Mesothelial cell of epicardium (in vitro differentiated cells): ENCODE results near the gene KCTD5. TPM values are rescaled to one million over a fixed set of nuclear protein-coding genes. Genes with fewer than 3 reads are reported as not detected.
A peak's percentile ranks its signal among the peaks of the same experiment; 100 is the strongest.
"Not testable (repeated sequence)": the region's sequence is repeated elsewhere in the genome, so short reads cannot be mapped to it uniquely, and the experiment has no call there.

ENCODE experiments used
- DNase-seq, 2 experiments: peaks; one replicate each; pipeline ENCODE4 v3.0.0; 2021; ENCODE audit warnings: low spot score in 2 of 2; ENCODE audit not compliant: unreplicated experiment in 2 of 2
- H3K27ac Mint-ChIP-seq: 2 replicates; pipeline ENCODE4 v1.8.0; 2021; ENCODE audit warnings: mixed read lengths
- H3K27me3 Mint-ChIP-seq: 2 replicates; pipeline ENCODE4 v1.8.0; 2021; ENCODE audit warnings: low read depth, mixed read lengths
- H3K36me3 Mint-ChIP-seq: 2 replicates; pipeline ENCODE4 v1.8.0; 2021; ENCODE audit warnings: mixed read lengths
- H3K4me1 Mint-ChIP-seq: 2 replicates; pipeline ENCODE4 v1.8.0; 2021; ENCODE audit warnings: mixed read lengths
- H3K4me3 Mint-ChIP-seq: 2 replicates; pipeline ENCODE4 v1.8.0; 2021; ENCODE audit warnings: mild to moderate bottlenecking, moderate library complexity, mixed read lengths
- H3K9me3 Mint-ChIP-seq: 2 replicates; pipeline ENCODE4 v1.8.0; 2021; ENCODE audit warnings: mixed read lengths
- CTCF ChIP-seq: fragments of 200-600 bp; sonication (generic); IDR thresholded peaks from one replicate; pipeline ENCODE4 v1.5.0; 2021; ENCODE audit warnings: antibody characterized with exemption; ENCODE audit not compliant: unreplicated experiment
- total RNA-seq: library from RNA; stranded (reverse); gene quantifications from 3 replicates; pipeline ENCODE4 v1.2.1, GENCODE V29; 2021

The KCTD5 gene
- 21.0 to 24.1 TPM (median 23.5 TPM) in 3 replicates for total RNA-seq

- Mint-ChIP-seq H3K27me3 (no peaks in the 10 kb centered on the region), H3K36me3 (no peaks in the 10 kb centered on the region), H3K4me3 (peak within 1 kb of the TSS; percentile 93), H3K9me3 (no peaks in the 10 kb centered on the region), H3K27ac (peak within 1 kb of the TSS; percentile 96), H3K4me1 (peaks cover 8% of the 10 kb centered on the region)
- no peak for TF ChIP-seq CTCF
- DNase-seq: peak; percentile 89 to 94
These were observed at the start of gene KCTD5 for GRCh38 chr16:2682209-2683021. Gene KCTD5, plus strand, starts transcription at chr16:2682523. Its CDS starts 26 bp downstream, at chr16:2682549.

GRCh38 chr16:2639071-2639721 is 43.1 kb upstream of the KCTD5 start:
- not testable (repeated sequence) for H3K9me3 Mint-ChIP-seq, H3K27ac Mint-ChIP-seq, H3K36me3 Mint-ChIP-seq, H3K27me3 Mint-ChIP-seq, H3K4me3 Mint-ChIP-seq, H3K4me1 Mint-ChIP-seq, DNase-seq

- H3K36me3 Mint-ChIP-seq, H3K27me3 Mint-ChIP-seq, H3K27ac Mint-ChIP-seq, H3K9me3 Mint-ChIP-seq, H3K4me3 Mint-ChIP-seq, H3K4me1 Mint-ChIP-seq, DNase-seq: not testable (repeated sequence)
These were observed 42.6 kb upstream of the KCTD5 start for GRCh38 chr16:2639722-2640072.

- H3K27ac Mint-ChIP-seq, H3K9me3 Mint-ChIP-seq, DNase-seq, H3K27me3 Mint-ChIP-seq, H3K36me3 Mint-ChIP-seq, H3K4me1 Mint-ChIP-seq, H3K4me3 Mint-ChIP-seq: not testable (repeated sequence)
These were observed 39.8 kb upstream of the KCTD5 start for GRCh38 chr16:2642561-2642960.

GRCh38 chr16:2644754-2645453 is 37.4 kb upstream of the KCTD5 start:
- H3K27ac Mint-ChIP-seq: not testable (repeated sequence)

GRCh38 chr16:2651268-2651871 is 31.0 kb upstream of the KCTD5 start:
- H3K9me3 Mint-ChIP-seq, DNase-seq, H3K36me3 Mint-ChIP-seq, H3K27me3 Mint-ChIP-seq, H3K4me3 Mint-ChIP-seq, H3K4me1 Mint-ChIP-seq, H3K27ac Mint-ChIP-seq: not testable (repeated sequence)

More at GRCh38 chr16:2644754-2645453, 37.4 kb upstream of the KCTD5 start:
- not testable (repeated sequence) for H3K4me1 Mint-ChIP-seq, H3K36me3 Mint-ChIP-seq, H3K27me3 Mint-ChIP-seq, H3K4me3 Mint-ChIP-seq, H3K9me3 Mint-ChIP-seq, DNase-seq

GRCh38 chr16:2653915-2654314 is 28.4 kb upstream of the KCTD5 start:
- not testable (repeated sequence) for H3K27ac Mint-ChIP-seq, H3K4me3 Mint-ChIP-seq, H3K36me3 Mint-ChIP-seq, H3K9me3 Mint-ChIP-seq, H3K4me1 Mint-ChIP-seq, H3K27me3 Mint-ChIP-seq, DNase-seq

- H3K36me3 Mint-ChIP-seq, H3K27me3 Mint-ChIP-seq, H3K9me3 Mint-ChIP-seq, H3K4me1 Mint-ChIP-seq, H3K27ac Mint-ChIP-seq, H3K4me3 Mint-ChIP-seq, DNase-seq: not testable (repeated sequence)
These were observed 27.4 kb upstream of the KCTD5 start for GRCh38 chr16:2654949-2655348.

- TF ChIP-seq CTCF: no peak
- no peak overlapping the region for H3K4me3 Mint-ChIP-seq
- DNase-seq: no peak
- peaks cover 2% of the 10 kb centered on the region for H3K4me1 Mint-ChIP-seq
- H3K27ac Mint-ChIP-seq: no peak overlapping the region
- H3K9me3 Mint-ChIP-seq: no peaks in the 10 kb centered on the region
- H3K27me3 Mint-ChIP-seq: peaks cover 6% of the 10 kb centered on the region
- H3K36me3 Mint-ChIP-seq: no peaks in the 10 kb centered on the region
These were observed 25.3 kb upstream of the KCTD5 start for GRCh38 chr16:2656985-2657384.

GRCh38 chr16:2657803-2658202 is 24.5 kb upstream of the KCTD5 start:
- not testable (repeated sequence) for H3K4me3 Mint-ChIP-seq, H3K36me3 Mint-ChIP-seq, H3K9me3 Mint-ChIP-seq

GRCh38 chr16:2659560-2659959 is 22.8 kb upstream of the KCTD5 start:
- H3K4me1 Mint-ChIP-seq: peaks cover 27% of the 10 kb centered on the region
- H3K27ac Mint-ChIP-seq, DNase-seq, H3K27me3 Mint-ChIP-seq, H3K9me3 Mint-ChIP-seq, H3K36me3 Mint-ChIP-seq, H3K4me3 Mint-ChIP-seq: not testable (repeated sequence)

More at GRCh38 chr16:2657803-2658202, 24.5 kb upstream of the KCTD5 start:
- H3K27me3 Mint-ChIP-seq, H3K4me1 Mint-ChIP-seq, DNase-seq, H3K27ac Mint-ChIP-seq: not testable (repeated sequence)
